ENCODE results near the gene DDX24.

DNA sequence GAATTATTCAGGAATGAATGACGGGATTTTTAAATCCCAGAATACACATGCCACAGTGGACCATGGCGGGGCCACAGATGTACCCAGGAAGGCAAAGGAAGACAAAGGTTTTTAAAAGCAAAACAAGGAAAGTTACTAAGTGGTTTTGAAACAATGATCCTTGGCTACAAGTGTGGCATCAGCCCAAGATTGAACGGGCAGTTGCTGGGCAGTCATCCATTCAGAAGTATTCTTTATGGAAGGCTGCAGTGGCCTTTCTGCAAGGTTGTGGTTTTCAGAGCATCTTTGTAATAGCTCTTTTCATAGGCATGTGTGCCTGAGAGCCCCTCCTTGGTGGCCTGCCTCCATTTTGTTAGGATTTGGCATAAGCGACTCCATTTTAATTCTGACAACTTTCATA, 16.1 kb upstream of the DDX24 start:
- TF ChIP-seq EZH2 (IDR thresholded peaks at IDR 0.05; ENCODE audit: low read depth, low read length, severe bottlenecking) (no peak), TCF12 (IDR thresholded peaks at IDR 0.05; ENCODE audit: low read depth, low read length) (no peak), POLR2A (IDR thresholded peaks at IDR 0.05; ENCODE audit: control extremely low read depth in 1 of 2, low read depth in 2 of 2, low read length in 2 of 2) (no peak), GABPA (IDR thresholded peaks at IDR 0.05; ENCODE audit: borderline replicate concordance, insufficient read depth, low read length) (no peak), POU5F1 (IDR thresholded peaks at IDR 0.05; ENCODE audit: low read depth, low read length) (no peak), EP300 (IDR thresholded peaks at IDR 0.05; ENCODE audit: borderline replicate concordance in 1 of 2, low read depth in 2 of 2, low read length in 2 of 2) (no peak), BCL11A (IDR thresholded peaks at IDR 0.05; ENCODE audit: low read depth in 2 of 2, low read length in 2 of 2) (no peak)
- TF ChIP-seq, protein P1, sequence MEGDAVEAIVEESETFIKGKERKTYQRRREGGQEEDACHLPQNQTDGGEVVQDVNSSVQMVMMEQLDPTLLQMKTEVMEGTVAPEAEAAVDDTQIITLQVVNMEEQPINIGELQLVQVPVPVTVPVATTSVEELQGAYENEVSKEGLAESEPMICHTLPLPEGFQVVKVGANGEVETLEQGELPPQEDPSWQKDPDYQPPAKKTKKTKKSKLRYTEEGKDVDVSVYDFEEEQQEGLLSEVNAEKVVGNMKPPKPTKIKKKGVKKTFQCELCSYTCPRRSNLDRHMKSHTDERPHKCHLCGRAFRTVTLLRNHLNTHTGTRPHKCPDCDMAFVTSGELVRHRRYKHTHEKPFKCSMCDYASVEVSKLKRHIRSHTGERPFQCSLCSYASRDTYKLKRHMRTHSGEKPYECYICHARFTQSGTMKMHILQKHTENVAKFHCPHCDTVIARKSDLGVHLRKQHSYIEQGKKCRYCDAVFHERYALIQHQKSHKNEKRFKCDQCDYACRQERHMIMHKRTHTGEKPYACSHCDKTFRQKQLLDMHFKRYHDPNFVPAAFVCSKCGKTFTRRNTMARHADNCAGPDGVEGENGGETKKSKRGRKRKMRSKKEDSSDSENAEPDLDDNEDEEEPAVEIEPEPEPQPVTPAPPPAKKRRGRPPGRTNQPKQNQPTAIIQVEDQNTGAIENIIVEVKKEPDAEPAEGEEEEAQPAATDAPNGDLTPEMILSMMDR (IDR thresholded peaks at IDR 0.05; ENCODE audit: control extremely low read depth in 1 of 3, insufficient read depth in 1 of 3, low read depth in 1 of 3, low read length in 3 of 3) = no peak
